BLaER1 (cell line): Measurements from ENCODE around the gene GAS2L3.
A peak's percentile ranks its signal among the peaks of the same experiment; 100 is the strongest.
"Not testable (repeated sequence)": the region's sequence is repeated elsewhere in the genome, so short reads cannot be mapped to it uniquely, and the experiment has no call there.

ENCODE experiments used
- H3K27ac ChIP-seq: shearing (Covaris generic); formaldehyde crosslinking; 2 replicates; pipeline ENCODE4 v1.8.1; 2022
- H3K27me3 ChIP-seq: shearing (Covaris generic); formaldehyde crosslinking; 2 replicates; pipeline ENCODE4 v1.8.1; 2022
- H3K36me3 ChIP-seq: shearing (Covaris generic); formaldehyde crosslinking; 2 replicates; pipeline ENCODE4 v1.8.1; 2022
- H3K4me1 ChIP-seq: shearing (Covaris generic); formaldehyde crosslinking; 2 replicates; pipeline ENCODE4 v1.8.1; 2022
- H3K4me2 ChIP-seq: shearing (Covaris generic); formaldehyde crosslinking; 2 replicates; pipeline ENCODE4 v1.8.1; 2022
- H3K4me3 ChIP-seq: shearing (Covaris generic); formaldehyde crosslinking; 2 replicates; pipeline ENCODE4 v1.8.1; 2022
- H3K9ac ChIP-seq: shearing (Covaris generic); formaldehyde crosslinking; 2 replicates; pipeline ENCODE4 v1.8.1; 2022
- H3K9me3 ChIP-seq: shearing (Covaris generic); formaldehyde crosslinking; 2 replicates; pipeline ENCODE4 v1.8.1; 2022
- H4K20me1 ChIP-seq: shearing (Covaris generic); formaldehyde crosslinking; 2 replicates; pipeline ENCODE4 v1.8.1; 2022
- Cebpa-rat ChIP-seq: shearing (Covaris generic); IDR thresholded peaks from 2 replicates; pipeline ENCODE4 v1.8.1; 2022

GAS2L3 gene

GRCh38 chr12:100608776-100609175, 35.3 kb downstream of the GAS2L3 start:
- no peak overlapping the region for H3K9ac ChIP-seq
- peak overlapping the region; percentile 77 for H3K27ac ChIP-seq
- H3K4me3 ChIP-seq = no peak overlapping the region
- H3K9me3 ChIP-seq = 0 out of 2 replicates have a peak, but pooled peaks cover 3% of the 10 kb centered on the region
- H3K4me1 ChIP-seq = peaks cover 55% of the 10 kb centered on the region
- no peaks in the 10 kb centered on the region for H3K36me3 ChIP-seq
- H4K20me1 ChIP-seq = no peaks in the 10 kb centered on the region
- no peak for TF ChIP-seq Cebpa-rat
- peak overlapping the region; percentile 63 for H3K4me2 ChIP-seq
- H3K27me3 ChIP-seq = no peaks in the 10 kb centered on the region

- Histone ChIP-seq H3K4me1 (peaks cover 55% of the 10 kb centered on the region), H3K36me3 (no peaks in the 10 kb centered on the region), H3K4me3 (no peak overlapping the region), H3K4me2 (peak overlapping the region; percentile 63), H3K9ac (no peak overlapping the region), H4K20me1 (no peaks in the 10 kb centered on the region), H3K27me3 (no peaks in the 10 kb centered on the region), H3K9me3 (0 out of 2 replicates have a peak, but pooled peaks cover 3% of the 10 kb centered on the region), H3K27ac (peak overlapping the region; percentile 46; the same call in 1 of the 2 replicates)
- no peak for TF ChIP-seq Cebpa-rat
Observed at GRCh38 chr12:100610666-100611430, 37.4 kb downstream of the GAS2L3 start.

- no peak overlapping the region for H3K4me3 ChIP-seq
- H3K9me3 ChIP-seq = 0 out of 2 replicates have a peak, but pooled peaks cover 3% of the 10 kb centered on the region
- TF ChIP-seq Cebpa-rat = no peak
- H3K9ac ChIP-seq = 0 out of 2 replicates have a peak overlapping the region, but pooled peaks have one; percentile 11
- H3K27ac ChIP-seq = peak overlapping the region; percentile 33; the same call in 1 of the 2 replicates
- H3K4me2 ChIP-seq = peak overlapping the region; percentile 63
- H3K27me3 ChIP-seq = no peaks in the 10 kb centered on the region
- no peaks in the 10 kb centered on the region for H3K36me3 ChIP-seq
- no peaks in the 10 kb centered on the region for H4K20me1 ChIP-seq
- H3K4me1 ChIP-seq = peaks cover 55% of the 10 kb centered on the region
Observed at GRCh38 chr12:100612606-100613005, 39.1 kb downstream of the GAS2L3 start.

GRCh38 chr12:100624571-100624970, 51.1 kb downstream of the GAS2L3 start:
- Histone ChIP-seq H3K4me2 (no peak overlapping the region), H3K9ac (no peak overlapping the region), H3K36me3 (no peaks in the 10 kb centered on the region), H3K9me3 (no peaks in the 10 kb centered on the region), H3K27ac (no peak overlapping the region), H4K20me1 (no peaks in the 10 kb centered on the region), H3K4me3 (no peak overlapping the region), H3K4me1 (no peaks in the 10 kb centered on the region), H3K27me3 (no peaks in the 10 kb centered on the region)
- no peak for TF ChIP-seq Cebpa-rat

DNA sequence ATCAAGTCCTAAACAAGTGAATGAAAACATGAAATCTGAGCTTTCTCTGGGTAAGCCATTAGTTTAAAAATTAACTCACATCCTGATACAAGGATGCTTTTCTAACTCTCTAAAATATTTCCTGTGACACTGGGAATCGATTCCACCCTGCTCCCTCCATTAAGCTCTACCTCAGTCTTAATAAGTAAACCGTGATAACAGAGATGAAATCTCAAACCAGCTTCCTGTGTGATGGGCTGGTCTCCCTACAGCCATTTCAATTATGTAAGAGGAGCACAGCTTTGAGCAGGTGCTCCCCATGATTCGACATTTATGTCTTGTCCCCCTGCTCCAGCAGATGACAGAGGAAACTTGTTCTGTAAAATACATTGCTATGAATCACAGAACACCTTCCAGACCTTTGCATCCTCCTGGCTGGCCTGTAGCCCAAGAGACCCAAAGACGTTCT, 59.0 kb downstream of the GAS2L3 start:
- no peak overlapping the region for H3K27ac ChIP-seq
- no peak overlapping the region for H3K4me3 ChIP-seq
- H3K36me3 ChIP-seq = no peaks in the 10 kb centered on the region
- no peak overlapping the region for H3K9ac ChIP-seq
- no peaks in the 10 kb centered on the region for H3K9me3 ChIP-seq
- no peaks in the 10 kb centered on the region for H4K20me1 ChIP-seq
- no peak for TF ChIP-seq Cebpa-rat
- no peaks in the 10 kb centered on the region for H3K4me1 ChIP-seq
- no peak overlapping the region for H3K4me2 ChIP-seq
- H3K27me3 ChIP-seq = no peaks in the 10 kb centered on the region

GRCh38 chr12:100633082-100633785, 59.8 kb downstream of the GAS2L3 start:
- not testable (repeated sequence) for H3K27me3 ChIP-seq, H4K20me1 ChIP-seq, H3K9ac ChIP-seq, H3K27ac ChIP-seq, H3K4me1 ChIP-seq, H3K4me3 ChIP-seq, H3K36me3 ChIP-seq, H3K4me2 ChIP-seq, H3K9me3 ChIP-seq

- no peak overlapping the region for H3K4me3 ChIP-seq
- no peak overlapping the region for H3K9ac ChIP-seq
- H3K27me3 ChIP-seq = no peaks in the 10 kb centered on the region
- H4K20me1 ChIP-seq = no peaks in the 10 kb centered on the region
- no peak overlapping the region for H3K4me2 ChIP-seq
- H3K36me3 ChIP-seq = no peaks in the 10 kb centered on the region
- peaks cover 25% of the 10 kb centered on the region for H3K9me3 ChIP-seq
- no peak for TF ChIP-seq Cebpa-rat
- H3K4me1 ChIP-seq = no peaks in the 10 kb centered on the region
- no peak overlapping the region for H3K27ac ChIP-seq
Observed at GRCh38 chr12:100643246-100643645, 69.8 kb downstream of the GAS2L3 start.

DNA sequence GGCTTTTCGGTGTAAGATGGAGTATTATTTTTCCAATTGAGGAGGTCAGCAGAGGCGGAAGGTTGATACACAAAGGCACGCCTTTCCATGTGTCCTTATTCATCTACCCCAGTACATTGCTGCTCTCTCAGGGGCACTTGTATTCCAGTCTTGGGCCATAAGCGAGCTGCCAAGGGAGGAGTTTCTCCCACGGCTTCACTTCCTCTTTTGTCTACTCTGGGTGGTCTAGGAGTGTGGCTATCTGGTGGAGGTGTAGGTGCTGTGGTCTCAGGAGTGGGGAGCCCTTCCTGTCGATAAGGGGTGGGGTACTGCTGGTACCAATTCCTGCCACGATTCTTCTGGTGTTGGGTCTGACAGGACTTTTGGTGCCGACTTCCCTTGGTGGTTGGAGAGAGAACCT, 73.4 kb downstream of the GAS2L3 start:
- no peak for TF ChIP-seq Cebpa-rat
- H3K36me3 ChIP-seq = no peaks in the 10 kb centered on the region
- no peaks in the 10 kb centered on the region for H4K20me1 ChIP-seq
- no peak overlapping the region for H3K4me3 ChIP-seq
- no peaks in the 10 kb centered on the region for H3K4me1 ChIP-seq
- H3K9me3 ChIP-seq = peaks cover 25% of the 10 kb centered on the region
- no peak overlapping the region for H3K4me2 ChIP-seq
- H3K27ac ChIP-seq = no peak overlapping the region
- H3K9ac ChIP-seq = no peak overlapping the region
- H3K27me3 ChIP-seq = no peaks in the 10 kb centered on the region

DNA sequence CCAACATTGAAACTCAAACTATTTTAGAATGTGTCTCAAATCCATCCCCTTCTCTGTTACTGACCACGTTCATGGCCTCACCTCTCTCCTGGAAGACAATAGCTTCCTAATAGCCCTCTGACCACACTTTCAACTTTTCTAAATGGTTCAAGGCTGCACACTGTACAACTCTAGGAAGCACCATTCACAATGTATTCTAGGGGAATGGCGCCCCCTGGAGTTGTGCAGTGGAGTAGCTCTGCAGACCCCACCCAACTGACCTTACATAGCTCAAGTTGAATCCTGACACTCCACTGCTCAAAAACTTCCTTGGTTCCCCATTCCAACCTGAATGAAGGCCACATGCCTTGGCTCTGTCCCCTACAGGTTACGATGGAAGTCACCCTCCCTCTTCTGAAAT, 77.6 kb downstream of the GAS2L3 start:
- H3K4me1 ChIP-seq = no peaks in the 10 kb centered on the region
- no peak overlapping the region for H3K27ac ChIP-seq
- H4K20me1 ChIP-seq = no peaks in the 10 kb centered on the region
- H3K9ac ChIP-seq = no peak overlapping the region
- H3K9me3 ChIP-seq = no peaks in the 10 kb centered on the region; the same call in 1 of the 2 replicates
- TF ChIP-seq Cebpa-rat = no peak
- no peaks in the 10 kb centered on the region for H3K36me3 ChIP-seq
- H3K4me3 ChIP-seq = no peak overlapping the region
- no peaks in the 10 kb centered on the region for H3K27me3 ChIP-seq
- H3K4me2 ChIP-seq = no peak overlapping the region

DNA sequence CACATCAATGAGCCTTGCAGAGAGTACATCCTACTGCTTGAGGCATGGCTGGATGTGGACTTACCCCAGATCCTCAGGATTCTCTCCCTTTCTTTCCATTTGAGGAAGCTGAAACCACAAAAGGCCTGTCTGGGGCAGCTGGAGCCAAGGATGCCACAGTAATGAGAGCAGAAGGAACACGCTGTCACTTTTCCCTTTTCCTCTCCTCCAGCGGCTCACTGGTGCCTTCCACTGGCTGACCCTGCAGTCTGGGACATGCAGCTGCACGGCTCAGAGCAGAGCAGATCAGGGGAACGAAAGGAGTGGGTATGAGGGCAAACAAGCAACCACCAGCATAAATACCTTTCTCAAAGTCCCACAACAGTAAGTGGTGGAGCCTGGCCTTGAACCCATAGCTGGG, 78.2 kb downstream of the GAS2L3 start:
- no peak for TF ChIP-seq Cebpa-rat
- Histone ChIP-seq H3K27ac (no peak overlapping the region), H3K27me3 (no peaks in the 10 kb centered on the region), H3K9me3 (no peaks in the 10 kb centered on the region; the same call in 1 of the 2 replicates), H3K9ac (no peak overlapping the region), H3K4me1 (no peaks in the 10 kb centered on the region), H4K20me1 (no peaks in the 10 kb centered on the region), H3K4me2 (no peak overlapping the region), H3K36me3 (no peaks in the 10 kb centered on the region), H3K4me3 (no peak overlapping the region)
